ENCODE measurements around the gene KCNQ1.

Gene KCNQ1

GRCh38 chr11:2789791-2790567, 345.2 kb downstream of the KCNQ1 start:
- no peak for DNase-seq (ENCODE audit: low read depth)
- no peak overlapping the region for H3K4me3 ChIP-seq (ENCODE audit: low read depth, low read length)
- TF ChIP-seq CTCF (IDR thresholded peaks at IDR 0.05; ENCODE audit: insufficient read depth, low read depth, low read length, missing control alignments): no peak

GRCh38 chr11:2790568-2790921, 345.7 kb downstream of the KCNQ1 start:
- H3K4me3 ChIP-seq (ENCODE audit: low read depth, low read length): no peak overlapping the region
- no peak for TF ChIP-seq CTCF (IDR thresholded peaks at IDR 0.05; ENCODE audit: insufficient read depth, low read depth, low read length, missing control alignments)

GRCh38 chr11:2791139-2791520, 346.3 kb downstream of the KCNQ1 start:
- no peak overlapping the region for H3K4me3 ChIP-seq (ENCODE audit: low read depth, low read length)
- no peak for DNase-seq (ENCODE audit: low read depth)
- no peak for TF ChIP-seq CTCF (IDR thresholded peaks at IDR 0.05; ENCODE audit: insufficient read depth, low read depth, low read length, missing control alignments)

More at GRCh38 chr11:2790568-2790921, 345.7 kb downstream of the KCNQ1 start:
- DNase-seq (ENCODE audit: low read depth): no peak

GRCh38 chr11:2791521-2792380, 346.9 kb downstream of the KCNQ1 start:
- TF ChIP-seq CTCF (IDR thresholded peaks at IDR 0.05; ENCODE audit: insufficient read depth, low read depth, low read length, missing control alignments): no peak
- H3K4me3 ChIP-seq (ENCODE audit: low read depth, low read length): no peak overlapping the region
- DNase-seq (ENCODE audit: low read depth): no peak

- no peak overlapping the region for H3K4me3 ChIP-seq (ENCODE audit: low read depth, low read length)
- DNase-seq (ENCODE audit: low read depth): no peak
- no peak for TF ChIP-seq CTCF (IDR thresholded peaks at IDR 0.05; ENCODE audit: insufficient read depth, low read depth, low read length, missing control alignments)
These were observed 347.8 kb downstream of the KCNQ1 start for GRCh38 chr11:2792381-2793250.

GRCh38 chr11:2793701-2794045, 348.9 kb downstream of the KCNQ1 start:
- H3K4me3 ChIP-seq (ENCODE audit: low read depth, low read length): no peak overlapping the region
- DNase-seq (ENCODE audit: low read depth): no peak
- TF ChIP-seq CTCF (IDR thresholded peaks at IDR 0.05; ENCODE audit: insufficient read depth, low read depth, low read length, missing control alignments): no peak
